Fibroblast of villous mesenchyme (primary cell): ENCODE measurements around the gene ERBB2. TPM values are rescaled to one million over a fixed set of nuclear protein-coding genes. Genes with fewer than 3 reads are reported as not detected.

ENCODE experiments used
- DNase-seq: peaks from one replicate; pipeline ENCODE4 v3.0.0-alpha.2; 2010; ENCODE audit warnings: low read depth
- H3K4me3 ChIP-seq: 2 replicates; pipeline ENCODE4 v1.5.1; 2011; ENCODE audit warnings: low read depth, mild to moderate bottlenecking, low read length
- CTCF ChIP-seq: IDR thresholded peaks from 2 replicates; pipeline ENCODE4 v1.5.1; 2012; ENCODE audit warnings: low read depth, mild to moderate bottlenecking, low read length; ENCODE audit not compliant: insufficient read depth
- total RNA-seq: library from RNA; depleted of rRNA; stranded (reverse); fragments of >200 nt; gene quantifications from 2 replicates; pipeline ENCODE4 v1.2.3, GENCODE V29; 2012

The ERBB2 gene
- total RNA-seq, 1 donor: 47.1 TPM

- no peak overlapping the region for H3K4me3 ChIP-seq
- no peak for TF ChIP-seq CTCF
- no peak for DNase-seq
Observed at GRCh38 chr17:39669897-39670735, 29.7 kb upstream of the ERBB2 start.

DNA sequence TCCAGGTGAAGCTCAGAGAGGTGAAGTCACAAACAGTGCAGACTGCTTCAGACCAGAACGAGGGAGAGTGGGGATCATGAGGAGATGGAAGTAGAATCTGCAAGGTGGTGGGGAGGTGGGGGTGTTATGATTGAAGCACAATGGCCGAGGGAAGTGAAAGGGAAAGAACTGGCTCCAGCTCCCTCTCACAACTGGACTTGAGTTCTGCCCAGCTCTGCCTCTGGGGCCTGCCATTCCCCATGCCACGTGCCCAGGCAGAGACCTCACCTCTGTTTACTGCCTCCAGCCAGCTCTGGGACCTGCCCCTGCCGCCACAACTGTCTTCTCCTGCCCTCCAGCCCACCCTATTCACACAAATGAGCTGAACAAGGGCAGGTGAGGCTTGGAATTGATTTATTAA lies 29.1 kb upstream of the ERBB2 start:
- no peak for DNase-seq
- H3K4me3 ChIP-seq: no peak overlapping the region

DNA sequence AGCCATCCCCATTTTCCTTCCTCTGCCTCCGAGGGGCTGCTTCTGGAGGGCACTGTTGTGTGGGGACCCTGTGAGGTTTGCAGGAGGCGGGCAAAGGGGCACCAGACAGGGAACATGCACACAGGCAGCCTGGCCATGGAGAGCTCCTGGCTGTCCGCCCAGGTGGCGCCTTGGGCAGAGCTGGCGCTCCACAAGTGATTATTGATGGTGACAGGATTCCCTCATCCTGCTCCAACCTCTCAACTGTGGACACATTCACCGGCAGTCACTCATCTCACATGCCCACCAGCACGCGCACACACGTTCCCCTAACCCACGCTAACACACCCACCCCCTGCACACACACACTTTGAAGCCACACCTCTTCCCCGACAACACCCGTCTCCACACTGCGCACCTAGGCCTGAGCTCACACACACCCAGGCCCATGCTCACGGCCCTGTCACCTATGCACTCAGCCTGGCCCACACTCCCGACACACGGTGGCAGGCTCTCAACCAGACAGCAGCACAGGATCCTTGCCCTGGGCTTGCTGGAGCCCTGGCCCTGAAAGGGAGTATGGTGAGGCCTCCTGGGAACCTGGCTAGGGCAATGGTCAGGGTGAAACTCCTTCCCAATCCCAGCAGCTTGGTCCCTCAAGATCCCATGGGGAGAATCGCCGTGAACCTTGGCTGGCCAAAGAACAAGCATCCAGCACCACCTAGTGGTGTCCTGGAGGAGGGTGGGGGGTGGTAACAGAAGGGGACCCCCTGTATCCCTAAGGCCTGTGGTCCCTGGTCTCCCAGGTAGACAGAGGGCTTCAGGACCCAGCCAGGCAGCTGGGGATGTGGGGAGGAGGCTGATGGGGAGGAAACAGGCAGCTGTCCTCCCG lies 28.0 kb upstream of the ERBB2 start:
- peak; percentile 37 for DNase-seq
- peak; percentile 71 for TF ChIP-seq CTCF
- no peak overlapping the region for H3K4me3 ChIP-seq

More for the DNA sequence above, 29.1 kb upstream of the ERBB2 start:
- no peak for TF ChIP-seq CTCF

DNA sequence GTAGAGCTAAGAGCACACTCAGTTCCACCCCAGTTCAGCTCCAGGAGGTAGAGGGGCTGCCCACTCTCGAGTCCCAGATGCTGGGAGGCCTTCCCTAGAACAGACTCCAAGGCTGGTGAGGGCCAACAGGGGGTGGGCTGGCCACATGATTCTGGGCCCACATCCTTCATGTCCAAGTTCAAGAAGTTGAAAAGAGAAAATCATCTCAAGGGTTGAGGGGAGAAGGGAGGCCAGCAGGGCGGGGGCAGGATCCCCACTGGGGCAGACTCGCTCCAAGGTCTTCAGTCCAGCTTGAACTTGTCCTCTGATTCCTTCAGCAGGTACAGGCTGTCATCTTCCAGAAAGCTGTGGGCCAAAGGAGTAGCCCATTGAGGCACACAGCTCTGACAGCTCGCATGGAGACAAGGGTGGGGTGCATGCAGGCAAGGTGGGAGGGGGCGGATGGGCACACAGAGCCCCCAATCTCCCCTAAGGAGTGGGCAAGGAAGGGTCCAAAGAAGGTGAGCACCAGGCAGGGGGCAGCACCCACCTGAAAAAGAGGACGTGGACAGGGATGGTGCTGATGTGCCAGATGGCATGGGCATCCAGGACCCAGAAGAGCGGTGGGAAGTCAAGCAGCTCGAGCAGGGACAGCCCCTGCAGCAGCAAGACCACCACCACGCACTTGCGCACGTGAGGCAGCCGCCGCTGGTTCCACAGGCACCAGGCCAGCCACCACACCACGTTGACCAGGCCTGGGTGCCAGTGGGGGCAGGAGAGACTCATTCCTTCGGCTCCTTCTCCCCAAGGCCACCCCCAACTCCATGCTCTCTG lies 27.1 kb upstream of the ERBB2 start:
- H3K4me3 ChIP-seq: no peak overlapping the region
- TF ChIP-seq CTCF: no peak
- DNase-seq: no peak

- TF ChIP-seq CTCF: no peak
- DNase-seq: no peak
- H3K4me3 ChIP-seq: no peak overlapping the region
Observed at GRCh38 chr17:39673335-39674081, 26.4 kb upstream of the ERBB2 start.

- TF ChIP-seq CTCF: no peak
- DNase-seq: no peak
Observed at GRCh38 chr17:39674179-39674578, 25.7 kb upstream of the ERBB2 start.

More at GRCh38 chr17:39674179-39674578, 25.7 kb upstream of the ERBB2 start:
- no peak overlapping the region for H3K4me3 ChIP-seq
